HG03159 (cell line): ENCODE data around the gene PRLHR.
"Not testable (repeated sequence)": the region's sequence is repeated elsewhere in the genome, so short reads cannot be mapped to it uniquely, and the experiment has no call there.

Source experiments
- ATAC-seq: cut with Tn5 transposase; IDR thresholded peaks from one replicate; pipeline ENCODE4 v1.9.1; 2021; ENCODE audit warnings: mild to moderate bottlenecking, moderate library complexity; ENCODE audit not compliant: unreplicated experiment

Gene PRLHR

GRCh38 chr10:118595598-118596425 is at the start of gene PRLHR:
Gene PRLHR (minus strand): TSS chr10:118595648. CDS start chr10:118595244, 404 bp downstream.
- no peak for ATAC-seq

GRCh38 chr10:118642228-118642627 is 46.8 kb upstream of the PRLHR start:
- no peak for ATAC-seq

GRCh38 chr10:118638680-118639079 is 43.2 kb upstream of the PRLHR start:
- no peak for ATAC-seq

- ATAC-seq = no peak
These were observed 40.4 kb upstream of the PRLHR start for GRCh38 chr10:118635674-118636402.

GRCh38 chr10:118633786-118634185 is 38.3 kb upstream of the PRLHR start:
- no peak for ATAC-seq

GRCh38 chr10:118629211-118629610 is 33.8 kb upstream of the PRLHR start:
- ATAC-seq = no peak

GRCh38 chr10:118628397-118628796 is 32.9 kb upstream of the PRLHR start:
- ATAC-seq = no peak

GRCh38 chr10:118626953-118627352 is 31.5 kb upstream of the PRLHR start:
- no peak for ATAC-seq

GRCh38 chr10:118625504-118625903 is 30.1 kb upstream of the PRLHR start:
- ATAC-seq = no peak

- no peak for ATAC-seq
These were observed 29.3 kb upstream of the PRLHR start for GRCh38 chr10:118624747-118625146.

- ATAC-seq = no peak
These were observed 26.0 kb upstream of the PRLHR start for GRCh38 chr10:118621304-118621942.

- ATAC-seq = not testable (repeated sequence)
These were observed 18.4 kb upstream of the PRLHR start for GRCh38 chr10:118613863-118614262.

GRCh38 chr10:118610577-118610976 is 15.1 kb upstream of the PRLHR start:
- no peak for ATAC-seq

GRCh38 chr10:118607768-118608354 is 12.4 kb upstream of the PRLHR start:
- ATAC-seq = no peak

GRCh38 chr10:118605694-118606093 is 10.2 kb upstream of the PRLHR start:
- no peak for ATAC-seq

GRCh38 chr10:118596426-118597124 is 1.1 kb upstream of the PRLHR start:
- ATAC-seq = no peak

- ATAC-seq = no peak
These were observed 406 bp downstream of the PRLHR start for GRCh38 chr10:118595064-118595420.

- ATAC-seq = no peak
These were observed 920 bp downstream of the PRLHR start for GRCh38 chr10:118594392-118595063.

GRCh38 chr10:118592675-118593330 is 2.6 kb downstream of the PRLHR start:
- ATAC-seq = no peak

- ATAC-seq = no peak
These were observed 5.1 kb downstream of the PRLHR start for GRCh38 chr10:118590334-118590733.
